ENCODE data around the gene KAT7. TPM values are rescaled to one million over a fixed set of nuclear protein-coding genes. Genes with fewer than 3 reads are reported as not detected.

KAT7 gene
- total RNA-seq, 3 donors from 2014 or later, result 59.4 to 66.6 (median 63.8) TPM

GRCh38 chr17:49851387-49852291 is 63.2 kb downstream of the KAT7 start:
- peak overlapping the region; percentile 85 for H3K4me3 Mint-ChIP-seq
- DNase-seq (peak; percentile 69), ATAC-seq (peak; percentile 71 to 73)
- H3K27me3 Mint-ChIP-seq (ENCODE audit: low read depth), result no peaks in the 10 kb centered on the region
- no peaks in the 10 kb centered on the region for H3K9me3 Mint-ChIP-seq
- H3K36me3 Mint-ChIP-seq (ENCODE audit: insufficient read depth), result no peaks in the 10 kb centered on the region
- H3K4me1 Mint-ChIP-seq (ENCODE audit: low read depth), result peaks cover 10% of the 10 kb centered on the region

- H3K27me3 Mint-ChIP-seq (ENCODE audit: low read depth), result no peaks in the 10 kb centered on the region
- no peak overlapping the region for H3K4me3 Mint-ChIP-seq
- peaks cover 10% of the 10 kb centered on the region for H3K4me1 Mint-ChIP-seq (ENCODE audit: low read depth)
- no peak for DNase-seq
- ATAC-seq, result no peak
- no peaks in the 10 kb centered on the region for H3K9me3 Mint-ChIP-seq
- H3K36me3 Mint-ChIP-seq (ENCODE audit: insufficient read depth), result no peaks in the 10 kb centered on the region
Observed at GRCh38 chr17:49853470-49854015, 65.1 kb downstream of the KAT7 start.

GRCh38 chr17:49854126-49854525 is 65.6 kb downstream of the KAT7 start:
- H3K4me1 Mint-ChIP-seq (ENCODE audit: low read depth), result peaks cover 10% of the 10 kb centered on the region
- DNase-seq, result no peak
- no peak for ATAC-seq
- H3K27me3 Mint-ChIP-seq (ENCODE audit: low read depth), result no peaks in the 10 kb centered on the region
- H3K36me3 Mint-ChIP-seq (ENCODE audit: insufficient read depth), result no peaks in the 10 kb centered on the region
- H3K9me3 Mint-ChIP-seq, result no peaks in the 10 kb centered on the region
- no peak overlapping the region for H3K4me3 Mint-ChIP-seq

GRCh38 chr17:49858796-49859195 is 70.3 kb downstream of the KAT7 start:
- Mint-ChIP-seq H3K4me3 (no peak overlapping the region), H3K27me3 (ENCODE audit: low read depth) (peaks cover 10% of the 10 kb centered on the region), H3K4me1 (ENCODE audit: low read depth) (peaks cover 3% of the 10 kb centered on the region), H3K9me3 (no peaks in the 10 kb centered on the region), H3K36me3 (ENCODE audit: insufficient read depth) (no peaks in the 10 kb centered on the region)
- DNase-seq, result no peak
- ATAC-seq, result no peak

GRCh38 chr17:49859991-49860953 is 71.8 kb downstream of the KAT7 start:
- no peak overlapping the region for H3K4me3 Mint-ChIP-seq
- ATAC-seq (no peak), DNase-seq (no peak)
- H3K36me3 Mint-ChIP-seq (ENCODE audit: insufficient read depth), result no peaks in the 10 kb centered on the region
- H3K27me3 Mint-ChIP-seq (ENCODE audit: low read depth), result peaks cover 10% of the 10 kb centered on the region
- no peaks in the 10 kb centered on the region for H3K9me3 Mint-ChIP-seq
- H3K4me1 Mint-ChIP-seq (ENCODE audit: low read depth), result peaks cover 3% of the 10 kb centered on the region

GRCh38 chr17:49861150-49861884 is 72.8 kb downstream of the KAT7 start:
- Mint-ChIP-seq H3K9me3 (no peaks in the 10 kb centered on the region), H3K4me1 (ENCODE audit: low read depth) (peaks cover 3% of the 10 kb centered on the region), H3K36me3 (ENCODE audit: insufficient read depth) (no peaks in the 10 kb centered on the region), H3K4me3 (no peak overlapping the region), H3K27me3 (ENCODE audit: low read depth) (peaks cover 10% of the 10 kb centered on the region)
- ATAC-seq, result peak; percentile 73 to 80
- peak; percentile 55 for DNase-seq

GRCh38 chr17:49862781-49863331 is 74.4 kb downstream of the KAT7 start:
- no peaks in the 10 kb centered on the region for H3K36me3 Mint-ChIP-seq (ENCODE audit: insufficient read depth)
- DNase-seq (no peak), ATAC-seq (no peak)
- peaks cover 10% of the 10 kb centered on the region for H3K27me3 Mint-ChIP-seq (ENCODE audit: low read depth)
- no peaks in the 10 kb centered on the region for H3K9me3 Mint-ChIP-seq
- H3K4me1 Mint-ChIP-seq (ENCODE audit: low read depth), result peaks cover 3% of the 10 kb centered on the region
- H3K4me3 Mint-ChIP-seq, result no peak overlapping the region

- Mint-ChIP-seq H3K4me1 (ENCODE audit: low read depth) (peaks cover 2% of the 10 kb centered on the region), H3K27me3 (ENCODE audit: low read depth) (peaks cover 9% of the 10 kb centered on the region), H3K4me3 (no peak overlapping the region), H3K9me3 (no peaks in the 10 kb centered on the region), H3K36me3 (ENCODE audit: insufficient read depth) (no peaks in the 10 kb centered on the region)
- DNase-seq (no peak), ATAC-seq (no peak)
Observed at GRCh38 chr17:49866019-49866380, 77.5 kb downstream of the KAT7 start.

GRCh38 chr17:49866882-49867413 is 78.5 kb downstream of the KAT7 start:
- DNase-seq, result no peak
- no peak for ATAC-seq
- H3K36me3 Mint-ChIP-seq (ENCODE audit: insufficient read depth), result no peaks in the 10 kb centered on the region
- H3K9me3 Mint-ChIP-seq, result no peaks in the 10 kb centered on the region
- peaks cover 5% of the 10 kb centered on the region for H3K27me3 Mint-ChIP-seq (ENCODE audit: low read depth)
- peaks cover 2% of the 10 kb centered on the region for H3K4me1 Mint-ChIP-seq (ENCODE audit: low read depth)
- H3K4me3 Mint-ChIP-seq, result no peak overlapping the region

GRCh38 chr17:49869038-49869374 is 80.5 kb downstream of the KAT7 start:
- no peak for DNase-seq
- ATAC-seq, result no peak
- no peaks in the 10 kb centered on the region for H3K27me3 Mint-ChIP-seq (ENCODE audit: low read depth)
- H3K4me1 Mint-ChIP-seq (ENCODE audit: low read depth), result peaks cover 16% of the 10 kb centered on the region
- no peaks in the 10 kb centered on the region for H3K36me3 Mint-ChIP-seq (ENCODE audit: insufficient read depth)
- no peaks in the 10 kb centered on the region for H3K9me3 Mint-ChIP-seq
- no peak overlapping the region for H3K4me3 Mint-ChIP-seq

GRCh38 chr17:49870298-49870697 is 81.8 kb downstream of the KAT7 start:
- DNase-seq (no peak), ATAC-seq (no peak)
- H3K4me1 Mint-ChIP-seq (ENCODE audit: low read depth), result peaks cover 16% of the 10 kb centered on the region
- no peaks in the 10 kb centered on the region for H3K9me3 Mint-ChIP-seq
- H3K4me3 Mint-ChIP-seq, result no peak overlapping the region
- no peaks in the 10 kb centered on the region for H3K27me3 Mint-ChIP-seq (ENCODE audit: low read depth)
- H3K36me3 Mint-ChIP-seq (ENCODE audit: insufficient read depth), result no peaks in the 10 kb centered on the region

- no peak overlapping the region for H3K4me3 Mint-ChIP-seq
- ATAC-seq (no peak), DNase-seq (no peak)
- H3K4me1 Mint-ChIP-seq (ENCODE audit: low read depth), result peaks cover 16% of the 10 kb centered on the region
- no peaks in the 10 kb centered on the region for H3K27me3 Mint-ChIP-seq (ENCODE audit: low read depth)
- H3K36me3 Mint-ChIP-seq (ENCODE audit: insufficient read depth), result no peaks in the 10 kb centered on the region
- no peaks in the 10 kb centered on the region for H3K9me3 Mint-ChIP-seq
Observed at GRCh38 chr17:49871211-49871610, 82.7 kb downstream of the KAT7 start.

GRCh38 chr17:49872754-49873377 is 84.4 kb downstream of the KAT7 start:
- Mint-ChIP-seq H3K4me1 (ENCODE audit: low read depth) (peaks cover 16% of the 10 kb centered on the region), H3K36me3 (ENCODE audit: insufficient read depth) (no peaks in the 10 kb centered on the region), H3K9me3 (no peaks in the 10 kb centered on the region), H3K4me3 (no peak overlapping the region), H3K27me3 (ENCODE audit: low read depth) (peaks cover 3% of the 10 kb centered on the region)
- DNase-seq (no peak), ATAC-seq (peak; percentile 43 to 54)

Data from activated T-cell treated with anti-CD3 and anti-CD28 coated beads, Interleukin-2, amount 50 U/mL, for 4 hours (primary cell).